Left forelimb (tissue), 1 donor: ENCODE measurements around the gene CMYA5.
"Not testable (repeated sequence)": the region's sequence is repeated elsewhere in the genome, so short reads cannot be mapped to it uniquely, and the experiment has no call there.

Source experiments
- DNase-seq: peaks from one replicate; pipeline ENCODE4 v3.0.0-alpha.2; 2018; ENCODE audit warnings: low spot score

Gene CMYA5

DNA sequence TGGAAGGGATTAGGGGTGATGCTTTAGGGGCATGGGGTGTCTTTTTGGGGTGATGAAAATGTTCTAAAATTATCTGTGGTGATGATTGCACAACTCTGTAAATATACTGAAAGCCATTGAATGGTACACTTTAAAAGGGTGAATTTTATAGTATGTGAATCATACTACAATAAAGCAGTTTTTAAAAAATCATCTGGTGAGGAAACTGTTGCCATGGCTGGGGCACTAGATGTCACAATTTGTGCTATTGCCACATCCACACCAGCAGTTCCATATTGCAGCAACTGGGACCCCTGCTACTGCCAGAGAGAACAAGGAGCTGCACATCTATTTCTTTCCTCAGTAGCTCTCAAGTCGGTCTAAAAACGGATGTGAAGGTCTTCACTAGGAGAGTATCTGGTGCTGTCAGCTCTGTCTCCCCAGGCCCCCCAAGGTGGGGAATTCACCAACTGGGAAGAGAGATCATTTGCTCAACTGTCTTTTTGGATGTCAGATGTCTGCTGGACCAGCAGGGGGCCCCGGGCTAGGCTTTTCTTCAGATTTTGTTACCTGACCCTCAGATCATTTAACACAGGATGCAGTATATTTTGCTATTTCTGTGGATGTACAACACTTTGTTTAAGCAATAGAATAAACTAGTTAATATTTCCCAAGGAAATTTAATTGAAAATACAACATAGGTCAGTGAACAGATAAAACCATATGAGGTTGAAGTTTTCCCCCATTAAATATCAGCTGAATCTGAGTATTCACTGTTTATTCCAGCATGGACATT, 13.2 kb downstream of the CMYA5 start:
- DNase-seq, result no peak

- no peak for DNase-seq
Measured at GRCh38 chr5:79703381-79703645, 13.7 kb downstream of the CMYA5 start.

DNA sequence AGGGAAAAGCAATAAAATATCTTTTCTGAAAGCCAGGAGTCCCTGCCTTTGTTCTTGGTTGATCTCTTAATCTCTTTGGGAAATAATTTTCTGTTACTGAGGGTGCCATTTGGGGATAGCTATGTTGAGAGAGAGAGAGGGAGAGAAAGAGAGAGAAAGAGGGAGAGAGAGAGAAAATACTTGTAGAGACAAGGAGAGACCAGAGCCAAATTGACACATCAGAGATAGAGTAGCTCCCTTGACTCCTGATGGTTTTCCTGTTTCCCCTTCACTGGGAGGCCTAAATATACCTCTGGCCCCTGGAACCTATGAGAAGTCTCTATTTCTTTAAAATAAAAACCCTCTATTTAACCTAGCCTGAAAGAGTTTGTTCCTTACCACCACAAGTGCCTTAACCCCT, 14.9 kb downstream of the CMYA5 start:
- no peak for DNase-seq

- DNase-seq, result no peak
Measured at GRCh38 chr5:79705632-79706031, 16.0 kb downstream of the CMYA5 start.

DNA sequence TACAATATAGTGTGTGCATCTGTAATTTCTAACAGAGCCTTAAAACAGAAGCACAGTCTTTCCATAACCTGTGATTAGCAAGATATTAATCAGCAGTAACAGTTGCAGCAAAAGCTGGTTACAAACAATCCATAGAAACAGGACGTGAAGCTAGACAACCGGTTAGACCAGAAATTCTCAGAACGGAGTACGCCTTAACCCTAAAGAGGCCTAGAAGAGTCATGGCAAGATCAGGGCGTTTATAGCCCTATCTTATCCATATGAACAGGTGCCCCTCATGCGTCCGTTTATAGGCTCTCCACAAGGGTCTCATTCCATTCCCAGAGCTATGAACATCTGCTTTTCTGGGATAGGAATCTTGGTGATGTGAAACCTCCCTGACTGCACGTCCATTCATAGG, 16.7 kb downstream of the CMYA5 start:
- DNase-seq, result not testable (repeated sequence)

DNA sequence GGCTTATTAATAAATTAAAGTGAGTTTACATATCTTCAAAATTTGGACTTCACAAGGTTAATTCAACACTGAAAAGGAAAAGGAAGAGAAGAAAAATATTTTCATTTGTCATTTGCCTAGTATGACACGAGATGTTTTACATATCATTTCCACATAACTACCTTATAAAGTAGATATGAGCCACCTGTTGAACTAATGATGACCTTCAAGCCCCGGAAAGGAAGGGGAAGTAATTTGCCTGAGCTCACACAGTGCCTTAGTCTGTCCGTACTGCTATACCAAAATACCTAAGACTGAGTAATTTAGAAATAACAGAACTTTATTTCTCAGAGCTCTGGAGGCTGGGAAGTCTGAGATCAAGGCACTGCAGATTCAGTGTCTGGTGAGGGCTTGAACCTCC, 17.9 kb downstream of the CMYA5 start:
- no peak for DNase-seq

GRCh38 chr5:79712741-79713140, 23.1 kb downstream of the CMYA5 start:
- DNase-seq, result no peak

- DNase-seq, result no peak
Measured at GRCh38 chr5:79713727-79714126, 24.1 kb downstream of the CMYA5 start.

DNA sequence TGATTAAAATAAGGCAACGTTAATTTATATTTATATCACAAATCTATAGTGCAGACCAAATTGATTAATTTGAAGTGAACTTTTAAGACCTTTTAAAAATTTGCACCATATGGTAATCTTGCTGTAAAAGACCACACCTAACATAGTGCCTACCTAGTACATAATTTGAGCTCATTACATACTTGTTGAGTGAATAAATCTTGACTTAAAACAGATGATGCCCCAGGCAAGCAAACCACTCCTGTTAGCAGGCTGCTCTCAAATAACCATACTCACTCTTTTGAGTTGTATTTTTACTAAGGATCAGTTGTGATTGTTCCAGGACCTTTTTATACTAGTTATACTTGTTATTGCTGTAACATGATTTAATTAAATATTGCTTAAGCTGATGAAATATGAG, 27.2 kb downstream of the CMYA5 start:
- no peak for DNase-seq

DNA sequence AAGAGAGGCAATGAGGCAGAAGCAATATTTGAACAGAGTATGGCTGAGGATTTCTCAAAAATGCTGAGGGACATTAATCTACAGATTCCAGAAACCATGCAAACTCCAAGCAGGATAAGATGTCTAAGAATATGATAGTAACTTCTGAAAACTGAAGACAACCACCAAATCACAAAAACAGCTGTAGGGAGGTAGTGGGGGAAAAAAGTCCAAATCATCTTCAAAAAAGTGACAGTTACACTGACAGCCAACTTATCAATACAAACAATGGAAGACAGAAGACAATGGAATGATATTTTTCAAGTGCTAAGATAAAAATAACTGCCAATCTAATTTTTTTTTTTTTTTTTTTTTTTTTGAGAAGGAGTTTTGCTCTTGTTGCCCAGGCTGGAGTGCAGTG, 30.5 kb downstream of the CMYA5 start:
- no peak for DNase-seq

DNA sequence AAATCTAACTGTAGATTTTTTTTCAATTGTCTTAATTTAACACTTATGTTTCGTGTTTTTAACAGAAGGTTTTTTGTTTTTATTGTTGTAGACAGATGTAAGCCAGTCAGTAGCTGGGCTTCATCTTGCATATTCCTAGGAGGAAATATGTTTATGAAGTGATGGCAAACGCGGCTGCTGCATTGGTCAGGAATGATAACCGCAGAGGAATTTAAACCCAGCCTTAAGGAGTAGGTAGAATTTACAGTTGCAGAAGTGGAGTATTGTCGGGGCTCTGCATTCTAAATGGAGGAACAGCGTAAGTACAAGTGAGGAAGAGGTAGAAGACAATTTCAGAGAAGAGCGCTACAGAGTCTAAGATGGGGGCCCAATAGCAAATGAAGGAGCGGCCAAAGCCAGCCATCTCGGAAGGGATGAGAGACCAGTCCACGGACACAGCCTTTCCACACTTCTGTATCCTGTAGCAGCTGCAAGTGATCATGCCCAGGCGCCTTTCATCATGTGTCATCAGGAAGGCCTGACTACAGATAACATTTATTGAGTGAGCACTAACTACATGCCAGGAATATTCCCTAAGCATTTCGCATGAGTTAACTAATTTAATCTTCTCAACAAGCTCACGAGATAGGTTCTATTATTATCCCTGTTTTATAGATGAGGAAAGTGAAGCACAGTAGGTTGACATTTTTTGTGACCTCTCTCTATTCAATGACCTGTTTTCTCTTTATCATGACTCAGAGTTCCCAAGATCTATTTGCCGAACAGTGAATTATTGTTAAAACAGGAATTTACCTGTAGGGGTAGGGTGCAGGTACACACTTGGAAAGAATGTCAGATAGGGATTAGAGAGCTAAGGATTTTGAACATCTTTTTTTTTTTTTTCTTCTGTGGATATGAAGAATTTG, 38.1 kb downstream of the CMYA5 start:
- no peak for DNase-seq

DNA sequence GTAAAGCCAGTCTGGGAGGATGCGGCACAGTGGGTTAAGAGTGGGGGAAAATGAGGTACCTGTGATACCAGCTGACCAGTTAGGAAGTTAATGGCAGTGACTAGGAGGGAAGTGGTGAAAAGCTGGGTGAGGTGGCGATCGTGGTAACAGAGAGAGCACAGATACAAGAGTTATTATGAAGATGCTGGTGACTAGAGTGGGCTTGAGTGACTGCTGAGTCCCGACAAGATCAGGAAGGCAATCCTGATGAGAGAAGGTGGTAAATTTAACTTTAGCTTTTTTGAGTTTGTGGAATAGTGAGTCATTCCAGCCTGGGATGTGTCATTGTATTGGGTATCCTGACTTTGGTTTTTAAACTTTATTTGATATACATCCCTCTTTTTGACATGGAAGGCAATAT, 38.8 kb downstream of the CMYA5 start:
- DNase-seq, result no peak

DNA sequence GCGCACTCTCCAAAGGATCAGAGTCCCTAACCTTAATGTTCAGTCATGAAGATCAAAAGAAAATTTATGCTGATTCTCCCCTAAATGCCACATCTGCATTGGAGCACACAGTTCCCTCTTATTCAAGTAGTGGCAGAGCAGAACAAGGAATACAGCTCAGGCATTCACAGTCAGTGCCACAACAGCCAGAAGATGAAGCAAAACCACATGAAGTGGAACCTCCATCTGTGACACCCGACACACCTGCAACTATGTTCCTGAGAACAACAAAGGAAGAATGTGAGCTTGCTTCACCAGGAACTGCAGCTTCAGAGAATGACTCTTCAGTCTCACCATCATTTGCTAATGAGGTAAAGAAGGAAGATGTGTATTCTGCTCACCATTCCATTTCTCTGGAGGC, 40.0 kb downstream of the CMYA5 start:
- DNase-seq, result no peak

GRCh38 chr5:79730564-79730963, 40.9 kb downstream of the CMYA5 start:
- DNase-seq, result no peak

DNA sequence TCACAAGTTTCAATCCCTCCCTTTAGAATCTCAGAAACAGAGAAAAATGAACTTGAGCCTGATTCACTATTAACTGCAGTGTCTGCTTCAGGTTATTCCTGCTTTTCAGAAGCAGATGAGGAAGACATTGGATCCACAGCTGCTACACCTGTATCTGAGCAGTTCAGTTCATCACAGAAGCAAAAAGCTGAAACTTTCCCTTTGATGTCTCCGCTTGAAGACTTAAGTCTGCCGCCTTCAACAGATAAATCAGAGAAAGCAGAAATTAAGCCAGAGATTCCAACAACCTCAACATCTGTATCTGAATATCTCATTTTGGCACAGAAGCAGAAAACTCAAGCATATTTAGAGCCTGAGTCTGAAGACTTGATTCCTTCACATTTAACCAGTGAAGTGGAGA, 42.1 kb downstream of the CMYA5 start:
- DNase-seq, result no peak

DNA sequence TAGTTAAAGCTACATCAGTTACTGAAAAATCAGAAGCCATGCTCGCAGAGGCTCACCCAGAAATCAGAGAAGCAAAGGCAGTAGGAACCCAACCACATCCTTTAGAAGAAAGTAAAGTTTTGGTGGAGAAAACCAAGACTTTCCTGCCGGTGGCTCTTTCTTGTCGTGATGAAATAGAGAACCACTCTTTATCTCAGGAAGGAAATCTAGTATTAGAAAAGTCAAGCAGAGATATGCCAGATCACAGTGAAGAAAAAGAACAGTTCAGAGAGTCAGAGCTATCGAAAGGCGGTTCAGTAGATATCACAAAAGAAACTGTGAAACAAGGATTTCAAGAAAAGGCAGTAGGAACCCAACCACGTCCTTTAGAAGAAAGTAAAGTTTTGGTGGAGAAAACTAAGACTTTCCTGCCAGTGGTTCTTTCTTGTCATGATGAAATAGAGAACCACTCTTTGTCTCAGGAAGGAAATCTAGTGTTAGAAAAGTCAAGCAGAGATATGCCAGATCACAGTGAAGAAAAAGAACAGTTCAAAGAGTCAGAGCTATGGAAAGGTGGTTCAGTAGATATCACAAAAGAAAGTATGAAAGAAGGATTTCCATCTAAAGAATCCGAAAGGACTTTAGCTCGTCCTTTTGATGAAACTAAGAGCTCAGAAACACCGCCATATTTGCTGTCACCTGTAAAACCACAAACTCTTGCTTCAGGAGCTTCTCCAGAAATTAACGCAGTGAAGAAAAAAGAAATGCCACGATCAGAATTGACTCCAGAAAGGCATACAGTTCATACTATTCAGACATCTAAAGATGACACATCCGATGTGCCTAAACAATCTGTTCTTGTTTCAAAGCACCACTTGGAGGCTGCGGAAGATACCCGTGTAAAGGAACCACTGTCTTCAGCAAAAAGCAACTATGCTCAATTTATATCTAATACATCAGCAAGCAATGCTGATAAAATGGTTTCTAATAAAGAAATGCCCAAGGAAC, 47.2 kb downstream of the CMYA5 start:
- no peak for DNase-seq

- DNase-seq, result no peak
Measured at GRCh38 chr5:79738349-79738748, 48.7 kb downstream of the CMYA5 start.

- DNase-seq, result no peak
Measured at GRCh38 chr5:79742549-79743136, 53.0 kb downstream of the CMYA5 start.

GRCh38 chr5:79743846-79744605, 54.4 kb downstream of the CMYA5 start:
- no peak for DNase-seq

DNA sequence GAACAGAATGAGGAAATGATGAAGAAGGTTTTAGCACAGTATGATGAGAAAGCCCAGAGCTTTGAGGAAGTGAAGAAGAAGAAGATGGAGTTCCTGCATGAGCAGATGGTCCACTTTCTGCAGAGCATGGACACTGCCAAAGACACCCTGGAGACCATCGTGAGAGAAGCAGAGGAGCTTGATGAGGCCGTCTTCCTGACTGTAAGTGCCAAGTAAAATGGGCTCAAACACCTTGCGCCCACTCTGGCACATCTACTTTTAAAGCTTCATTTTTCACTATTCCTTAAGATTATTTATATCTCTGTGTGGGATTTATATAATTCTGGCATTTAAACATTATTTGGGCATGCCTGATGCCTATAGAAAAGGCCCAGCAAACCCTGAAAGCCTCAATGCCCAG, 55.6 kb downstream of the CMYA5 start:
- no peak for DNase-seq
